ENCODE results near the gene KCNH4.

The KCNH4 gene

GRCh38 chr17:42182927-42183734 is 2.2 kb upstream of the KCNH4 start:
- Histone ChIP-seq H3K79me2 (no peaks in the 10 kb centered on the region), H3K27ac (no peak overlapping the region), H3K4me1 (peaks cover 24% of the 10 kb centered on the region), H3K4me2 (ENCODE audit: low read length) (no peak overlapping the region), H3K9me3 (ENCODE audit: control insufficient read depth, low read length) (no peaks in the 10 kb centered on the region), H3K27me3 (ENCODE audit: control insufficient read depth, insufficient read depth, low read length) (peaks cover 6% of the 10 kb centered on the region), H3K4me3 (ENCODE audit: low read depth, low read length) (peak overlapping the region; percentile 64), H3K9ac (no peak overlapping the region), H2AFZ (peak overlapping the region; percentile 99), H3K36me3 (ENCODE audit: control insufficient read depth, insufficient read depth, low read length) (no peaks in the 10 kb centered on the region)
- no peak for TF ChIP-seq CTCF (IDR thresholded peaks at IDR 0.05)

GRCh38 chr17:42181851-42182207 is 887 bp upstream of the KCNH4 start:
- no peak for TF ChIP-seq CTCF (IDR thresholded peaks at IDR 0.05)
- Histone ChIP-seq H3K27ac (no peak overlapping the region), H3K9ac (no peak overlapping the region), H3K79me2 (no peaks in the 10 kb centered on the region), H3K4me3 (ENCODE audit: low read depth, low read length) (no peak overlapping the region), H3K4me1 (peaks cover 24% of the 10 kb centered on the region), H2AFZ (no peak overlapping the region), H3K9me3 (ENCODE audit: control insufficient read depth, low read length) (no peaks in the 10 kb centered on the region), H3K27me3 (ENCODE audit: control insufficient read depth, insufficient read depth, low read length) (peaks cover 6% of the 10 kb centered on the region), H3K36me3 (ENCODE audit: control insufficient read depth, insufficient read depth, low read length) (no peaks in the 10 kb centered on the region), H3K4me2 (ENCODE audit: low read length) (no peak overlapping the region)

- H3K27me3 ChIP-seq (ENCODE audit: control insufficient read depth, insufficient read depth, low read length), result peaks cover 6% of the 10 kb centered on the region
- no peaks in the 10 kb centered on the region for H3K79me2 ChIP-seq
- H3K9me3 ChIP-seq (ENCODE audit: control insufficient read depth, low read length), result no peaks in the 10 kb centered on the region
- H3K36me3 ChIP-seq (ENCODE audit: control insufficient read depth, insufficient read depth, low read length), result no peaks in the 10 kb centered on the region
- no peak overlapping the region for H3K4me3 ChIP-seq (ENCODE audit: low read depth, low read length)
- peak overlapping the region; percentile 58 for H3K4me2 ChIP-seq (ENCODE audit: low read length)
- no peak overlapping the region for H3K9ac ChIP-seq
- H3K27ac ChIP-seq, result no peak overlapping the region
- no peak for TF ChIP-seq CTCF (IDR thresholded peaks at IDR 0.05)
- H2AFZ ChIP-seq, result peak overlapping the region; percentile 97
- peaks cover 24% of the 10 kb centered on the region for H3K4me1 ChIP-seq
Observed at GRCh38 chr17:42180411-42180921, 476 bp downstream of the KCNH4 start.

- Histone ChIP-seq H3K79me2 (no peaks in the 10 kb centered on the region), H3K27ac (no peak overlapping the region), H3K4me1 (peaks cover 24% of the 10 kb centered on the region), H2AFZ (peak overlapping the region; percentile 97), H3K9ac (no peak overlapping the region), H3K9me3 (ENCODE audit: control insufficient read depth, low read length) (no peaks in the 10 kb centered on the region), H3K36me3 (ENCODE audit: control insufficient read depth, insufficient read depth, low read length) (no peaks in the 10 kb centered on the region), H3K4me3 (ENCODE audit: low read depth, low read length) (no peak overlapping the region), H3K27me3 (ENCODE audit: control insufficient read depth, insufficient read depth, low read length) (peaks cover 6% of the 10 kb centered on the region), H3K4me2 (ENCODE audit: low read length) (no peak overlapping the region)
- no peak for TF ChIP-seq CTCF (IDR thresholded peaks at IDR 0.05)
Observed at GRCh38 chr17:42179911-42180410, 981 bp downstream of the KCNH4 start.
